IMR-90 (cell line): ENCODE data around the gene SLC2A8.

Source experiments
- CTCF ChIP-seq: conservative IDR thresholded peaks from 2 replicates; pipeline ENCODE4 v1.5.1; 2012; ENCODE audit warnings: mild to moderate bottlenecking, low read depth, low read length, improper control_type of control experiment
- MAZ ChIP-seq: IDR thresholded peaks from 2 replicates; pipeline ENCODE4 v1.6.1; 2012; ENCODE audit warnings: low read depth, mild to moderate bottlenecking, low read length, improper control_type of control experiment, moderate library complexity, borderline replicate concordance
- POLR2A ChIP-seq: IDR thresholded peaks from 2 replicates; pipeline ENCODE4 v1.6.1; 2012; ENCODE audit warnings: mild to moderate bottlenecking, low read depth, low read length

GRCh38 chr9:127402401-127403090 is 5.6 kb downstream of the SLC2A8 start:
- TF ChIP-seq MAZ (no peak), CTCF (no peak), POLR2A (no peak)
